Tibial artery (tissue), 4 donors: ENCODE results near the gene SULT1C4.

Experiments used
- DNase-seq, 2 donors: peaks; one replicate each; pipeline ENCODE4 v3.0.0-alpha.2; 2019
- H3K27ac ChIP-seq, 2 donors: fragments of 200-600 bp; sonication (generic) in 1 of 2; 1 replicate in 1 of 2; 2 replicates in 1 of 2; pipeline ENCODE4 v1.5.1; 2018 to 2019; ENCODE audit warnings: mild to moderate bottlenecking in 1 of 2
- H3K27me3 ChIP-seq, 2 donors: fragments of 200-600 bp; sonication (generic) in 1 of 2; one replicate each; pipeline versions ENCODE4 v1.5.1 to v1.6.0; 2016 to 2019
- H3K36me3 ChIP-seq, 3 donors: fragments of 200-600 bp; sonication (generic) in 2 of 3; one replicate each; pipeline ENCODE4 v1.5.1; 2016 to 2019; ENCODE audit warnings: mild to moderate bottlenecking in 2 of 3
- H3K4me1 ChIP-seq, 4 donors: fragments of 200-600 bp; sonication (generic) in 2 of 4; 1 replicate in 3 of 4; 2 replicates in 1 of 4; pipeline ENCODE4 v1.5.1; 2016 to 2019
- H3K4me3 ChIP-seq, 2 donors: fragments of 200-600 bp; sonication (generic) in 1 of 2; 1 replicate in 1 of 2; 2 replicates in 1 of 2; pipeline ENCODE4 v1.5.1; 2018 to 2019; ENCODE audit warnings: mild to moderate bottlenecking in 2 of 2
- H3K9me3 ChIP-seq, 3 donors: fragments of 200-600 bp; sonication (generic) in 1 of 3; one replicate each; pipeline ENCODE4 v1.5.1; 2016 to 2019
- intact Hi-C: fragments of 100-400 bp; cut with DNase I; formaldehyde crosslinking; loops from one replicate; pipeline ENCODE4 v1.15.0; 2023; ENCODE audit warnings: low total_unique reads
- TF ChIP-seq, protein P1 (sequence below), 2 experiments: fragments of 200-600 bp in 1 of 2; fragments of 450-650 bp in 1 of 2; IDR thresholded peaks; one replicate each; pipeline ENCODE4 v1.5.1; 2017 to 2019; ENCODE audit warnings: antibody characterized with exemption in 2 of 2, mild to moderate bottlenecking in 1 of 2, moderate library complexity in 1 of 2

The SULT1C4 gene

DNA sequence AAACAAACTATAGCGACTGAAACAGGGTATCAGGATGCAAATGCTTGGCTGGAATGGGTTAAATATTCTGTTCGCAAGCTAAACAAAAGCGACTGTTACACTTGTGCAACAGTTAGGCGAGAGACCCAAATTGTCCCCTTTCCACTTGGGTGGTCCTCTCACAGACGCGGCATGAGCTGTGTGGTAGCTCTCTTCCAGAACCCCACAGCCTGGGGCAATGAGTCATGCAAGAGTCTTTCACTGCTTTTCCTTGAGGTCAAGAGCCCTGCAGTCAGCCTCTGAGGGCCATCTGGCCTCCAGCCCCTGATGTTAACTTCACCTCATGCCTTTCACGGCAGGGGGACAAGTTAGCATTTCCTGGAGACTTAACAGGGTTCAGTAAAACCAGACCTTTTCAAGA, 25.7 kb downstream of the SULT1C4 start:
- TF ChIP-seq, protein P1, sequence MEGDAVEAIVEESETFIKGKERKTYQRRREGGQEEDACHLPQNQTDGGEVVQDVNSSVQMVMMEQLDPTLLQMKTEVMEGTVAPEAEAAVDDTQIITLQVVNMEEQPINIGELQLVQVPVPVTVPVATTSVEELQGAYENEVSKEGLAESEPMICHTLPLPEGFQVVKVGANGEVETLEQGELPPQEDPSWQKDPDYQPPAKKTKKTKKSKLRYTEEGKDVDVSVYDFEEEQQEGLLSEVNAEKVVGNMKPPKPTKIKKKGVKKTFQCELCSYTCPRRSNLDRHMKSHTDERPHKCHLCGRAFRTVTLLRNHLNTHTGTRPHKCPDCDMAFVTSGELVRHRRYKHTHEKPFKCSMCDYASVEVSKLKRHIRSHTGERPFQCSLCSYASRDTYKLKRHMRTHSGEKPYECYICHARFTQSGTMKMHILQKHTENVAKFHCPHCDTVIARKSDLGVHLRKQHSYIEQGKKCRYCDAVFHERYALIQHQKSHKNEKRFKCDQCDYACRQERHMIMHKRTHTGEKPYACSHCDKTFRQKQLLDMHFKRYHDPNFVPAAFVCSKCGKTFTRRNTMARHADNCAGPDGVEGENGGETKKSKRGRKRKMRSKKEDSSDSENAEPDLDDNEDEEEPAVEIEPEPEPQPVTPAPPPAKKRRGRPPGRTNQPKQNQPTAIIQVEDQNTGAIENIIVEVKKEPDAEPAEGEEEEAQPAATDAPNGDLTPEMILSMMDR (IDR thresholded peaks at IDR 0.05): no peak
- no peak overlapping the region for H3K4me3 ChIP-seq
- DNase-seq: no peak
- H3K27ac ChIP-seq: no peak overlapping the region
- H3K36me3 ChIP-seq: no peaks in the 10 kb centered on the region
- peaks cover 0 to 29% (median 15%) of the 10 kb centered on the region in 3 donors for H3K9me3 ChIP-seq
- no peaks in the 10 kb centered on the region for H3K27me3 ChIP-seq
- no peaks in the 10 kb centered on the region for H3K4me1 ChIP-seq
- intact Hi-C loops: no loop called here

DNA sequence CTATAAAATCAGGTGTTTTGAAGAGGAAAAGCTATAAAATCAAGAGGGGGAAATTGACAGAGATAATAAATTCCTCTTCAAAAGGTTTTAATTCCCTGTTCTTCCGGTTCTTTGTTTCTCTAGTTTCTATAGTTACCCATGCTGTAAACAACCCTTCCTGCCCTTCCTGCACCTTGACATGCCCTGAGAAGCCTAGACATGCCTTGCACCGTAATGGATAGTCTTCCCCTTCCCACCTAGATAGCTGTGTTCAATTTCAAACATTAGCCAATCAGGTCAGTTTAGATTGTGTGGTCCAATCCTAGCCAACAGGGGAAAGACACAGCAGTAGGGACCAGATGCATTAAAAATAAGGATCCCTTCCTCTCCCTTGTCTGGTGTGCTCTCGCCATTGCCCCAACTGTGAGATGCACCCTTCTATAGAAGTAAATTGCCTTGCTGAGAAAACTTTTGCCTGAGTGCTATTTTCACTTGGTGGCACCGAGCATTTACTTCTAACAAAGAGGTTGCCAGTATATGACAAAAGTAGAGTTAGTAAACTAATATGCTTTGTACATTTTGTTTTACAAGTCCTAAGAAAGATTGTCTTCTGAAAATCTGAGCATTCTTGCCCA, 27.1 kb downstream of the SULT1C4 start:
- no peaks in the 10 kb centered on the region for H3K27me3 ChIP-seq
- intact Hi-C loops: no loop called here
- H3K36me3 ChIP-seq: no peaks in the 10 kb centered on the region
- no peaks in the 10 kb centered on the region for H3K4me1 ChIP-seq
- no peak overlapping the region for H3K27ac ChIP-seq
- peaks cover 0 to 15% (median 2%) of the 10 kb centered on the region in 3 donors for H3K9me3 ChIP-seq
- H3K4me3 ChIP-seq: no peak overlapping the region
- TF ChIP-seq, protein P1 (IDR thresholded peaks at IDR 0.05): no peak
- DNase-seq: no peak

DNA sequence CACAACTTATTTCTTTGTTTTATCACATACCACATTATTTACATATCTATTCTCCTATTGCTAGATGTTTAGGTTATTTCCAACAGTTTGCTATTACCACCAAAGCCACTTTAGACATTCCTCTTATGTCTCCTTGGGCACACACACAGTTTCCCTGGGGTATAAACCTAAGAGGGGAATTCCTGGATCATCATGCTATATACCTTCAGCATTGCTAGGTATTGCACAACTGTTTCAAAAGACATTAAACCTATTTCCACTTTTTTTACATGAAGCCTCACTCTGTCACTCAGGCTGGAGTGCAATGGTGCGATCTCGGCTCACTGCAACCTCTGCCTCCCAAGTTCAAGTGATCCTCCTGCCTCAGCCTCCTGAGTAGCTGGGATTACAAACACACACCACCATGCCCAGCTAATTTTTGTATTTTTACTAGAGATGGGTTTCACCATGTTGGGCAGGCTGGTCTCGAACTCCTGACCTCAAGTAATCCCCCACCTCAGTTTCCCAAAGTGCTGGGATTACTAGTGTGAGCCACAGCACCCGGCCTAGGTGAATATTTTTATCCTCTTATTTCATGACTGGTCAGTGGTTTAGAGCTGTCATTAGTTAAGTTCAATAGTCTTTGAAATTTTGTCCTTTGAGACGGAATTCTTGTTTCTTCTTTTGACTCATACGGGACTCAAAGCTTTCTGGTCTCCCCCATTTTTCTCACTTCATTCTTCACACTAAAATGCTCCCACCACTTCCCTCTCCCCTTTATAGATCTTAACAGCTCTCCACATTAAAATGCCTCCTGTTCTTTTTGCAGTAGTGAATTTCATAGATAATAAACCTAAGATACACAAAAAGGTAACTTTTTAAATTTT, 30.3 kb downstream of the SULT1C4 start:
- Histone ChIP-seq H3K27me3 (no peaks in the 10 kb centered on the region), H3K27ac (no peak overlapping the region)

DNA sequence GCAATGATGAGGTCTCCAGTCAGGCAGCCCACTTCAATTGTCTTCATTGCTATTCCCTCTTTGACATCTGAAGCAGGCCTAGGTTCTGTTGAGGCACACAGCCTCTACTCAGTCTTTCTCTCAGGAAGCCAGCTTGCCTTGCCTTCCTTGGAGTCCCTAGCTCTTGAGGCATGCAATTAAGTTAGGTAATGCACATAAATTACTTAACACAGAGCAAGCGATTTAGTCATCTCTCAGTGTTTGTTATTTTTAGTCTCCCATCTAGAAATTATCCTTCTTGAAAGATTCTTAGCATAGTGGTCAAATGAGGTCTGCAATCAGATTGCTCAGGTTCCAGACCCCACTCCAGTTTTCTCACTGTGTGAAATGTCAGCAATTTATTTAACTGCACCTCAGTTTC, 32.0 kb downstream of the SULT1C4 start:
- H3K4me1 ChIP-seq: no peaks in the 10 kb centered on the region
- H3K9me3 ChIP-seq: peaks cover 0 to 10% (median 0%) of the 10 kb centered on the region in 3 donors
- H3K4me3 ChIP-seq: no peak overlapping the region
- H3K27me3 ChIP-seq: no peaks in the 10 kb centered on the region
- TF ChIP-seq, protein P1 (IDR thresholded peaks at IDR 0.05): no peak
- H3K27ac ChIP-seq: no peak overlapping the region
- H3K36me3 ChIP-seq: no peaks in the 10 kb centered on the region
- intact Hi-C loops: no loop called here
- no peak for DNase-seq

More for the DNA sequence above, 30.3 kb downstream of the SULT1C4 start:
- TF ChIP-seq, protein P1 (IDR thresholded peaks at IDR 0.05): no peak
- H3K4me1 ChIP-seq: no peaks in the 10 kb centered on the region
- no peak for DNase-seq
- H3K9me3 ChIP-seq: peaks cover 0 to 14% (median 0%) of the 10 kb centered on the region in 3 donors
- intact Hi-C loops: no loop called here
- no peaks in the 10 kb centered on the region for H3K36me3 ChIP-seq
- H3K4me3 ChIP-seq: no peak overlapping the region

DNA sequence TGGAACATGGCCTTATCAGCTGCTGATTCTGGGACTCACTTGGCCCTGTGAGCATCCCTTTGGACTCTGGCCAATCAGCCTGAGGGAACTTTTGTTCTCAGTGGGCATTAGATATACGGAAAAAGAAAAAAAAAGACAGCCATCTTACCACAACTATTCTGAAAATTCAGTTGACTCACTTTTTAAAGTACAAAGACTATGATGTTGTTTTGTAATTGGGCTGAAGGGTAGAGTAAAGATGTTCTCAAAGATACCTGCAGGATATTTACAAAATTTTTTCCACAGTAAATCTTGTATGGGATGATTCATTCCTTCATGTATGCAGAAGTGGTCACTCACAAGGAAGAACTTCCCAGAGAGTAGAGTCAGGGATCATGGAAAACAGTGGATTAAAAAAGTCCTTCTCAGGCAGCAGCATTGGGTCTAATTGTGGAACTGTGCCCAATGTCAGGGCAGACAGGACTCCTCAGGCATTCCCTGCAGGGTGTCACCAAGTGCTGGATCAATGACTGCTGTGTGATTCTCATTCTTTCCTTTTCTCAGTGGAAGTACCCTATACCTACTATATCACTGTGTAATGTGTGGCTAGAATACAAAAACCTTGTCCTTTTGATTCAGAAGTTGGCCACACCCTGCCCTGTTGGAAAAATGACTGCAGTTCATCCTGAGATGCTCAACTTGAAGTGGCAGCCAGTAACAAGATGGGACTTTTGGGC, 35.4 kb downstream of the SULT1C4 start:
- H3K36me3 ChIP-seq: no peaks in the 10 kb centered on the region
- no peak for DNase-seq
- H3K9me3 ChIP-seq: no peaks in the 10 kb centered on the region
- no peaks in the 10 kb centered on the region for H3K4me1 ChIP-seq
- TF ChIP-seq, protein P1 (IDR thresholded peaks at IDR 0.05): no peak
- H3K27me3 ChIP-seq: no peaks in the 10 kb centered on the region
- intact Hi-C loops: no loop called here
- H3K27ac ChIP-seq: no peak overlapping the region
- no peak overlapping the region for H3K4me3 ChIP-seq
